NCI-H146 (cell line): Measurements from ENCODE around the gene ATP8B1.

Experiments used
- DNase-seq: peaks from one replicate; lab custom pipeline; 2025; lab: John Stamatoyannopoulos, UW

ATP8B1 gene

GRCh38 chr18:57719211-57719935, 83.7 kb downstream of the ATP8B1 start:
- DNase-seq = peak; percentile 87

GRCh38 chr18:57716549-57716948, 86.6 kb downstream of the ATP8B1 start:
- DNase-seq = no peak

DNA sequence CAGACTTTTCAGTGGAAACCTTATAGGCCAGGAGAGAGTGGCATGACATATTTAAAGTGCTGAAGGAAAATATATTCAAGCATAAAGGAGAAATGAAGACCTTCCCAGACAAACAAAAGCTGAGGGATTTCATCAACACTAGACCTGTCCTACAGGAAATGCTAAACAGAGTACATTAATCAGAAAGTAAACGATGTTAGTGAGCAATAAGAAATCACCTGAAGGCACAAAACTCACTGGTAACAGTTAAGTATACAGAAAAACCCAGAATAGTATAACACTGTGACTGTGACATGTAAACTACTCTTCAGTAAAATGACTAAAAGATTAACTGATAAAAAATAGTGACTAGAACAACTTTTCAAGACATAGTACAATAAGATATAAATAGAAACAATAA, 87.4 kb downstream of the ATP8B1 start:
- no peak for DNase-seq

DNA sequence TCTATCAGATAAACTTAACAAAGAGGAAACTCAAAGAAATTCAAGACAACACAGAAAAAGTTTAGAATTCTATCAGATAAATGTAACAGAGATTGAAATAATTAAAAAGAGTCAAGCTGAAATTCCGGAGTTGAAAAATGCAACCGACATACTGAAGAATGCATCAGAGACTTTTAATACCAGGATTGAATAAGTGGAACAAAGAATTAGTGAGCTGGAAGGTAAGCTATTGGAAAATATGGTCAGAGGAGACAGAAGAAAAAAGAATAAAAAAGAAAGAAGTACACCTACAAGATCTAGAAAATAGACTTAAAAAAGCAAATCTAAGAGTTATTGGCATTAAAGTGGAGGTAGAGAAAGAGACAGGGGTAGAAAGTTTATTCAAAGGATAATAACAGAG, 88.0 kb downstream of the ATP8B1 start:
- DNase-seq = no peak

GRCh38 chr18:57710226-57710625, 92.9 kb downstream of the ATP8B1 start:
- no peak for DNase-seq

- no peak for DNase-seq
These were observed 93.8 kb downstream of the ATP8B1 start for GRCh38 chr18:57709335-57709734.

- DNase-seq = no peak
These were observed 94.8 kb downstream of the ATP8B1 start for GRCh38 chr18:57708288-57708687.

GRCh38 chr18:57705832-57706595, 97.1 kb downstream of the ATP8B1 start:
- peak; percentile 99 for DNase-seq

DNA sequence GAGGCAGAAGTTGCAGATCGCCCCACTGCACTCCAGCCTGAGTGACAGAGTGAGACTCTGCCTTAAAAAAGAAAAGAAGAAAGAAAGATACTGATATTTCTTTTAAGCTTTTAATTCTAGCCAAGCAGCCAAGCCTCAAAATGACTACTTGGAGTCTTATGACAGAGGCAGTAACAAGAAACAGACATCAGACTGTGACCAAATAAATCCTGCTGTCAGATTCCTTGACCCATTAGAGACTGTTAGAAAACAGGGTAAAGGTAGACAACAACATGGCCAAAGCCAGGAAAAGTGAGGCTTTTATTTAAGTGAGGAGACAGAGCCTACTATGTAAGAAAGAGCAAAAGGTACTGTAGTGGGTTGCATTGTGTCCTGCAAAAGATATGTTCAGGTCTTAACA, 98.1 kb downstream of the ATP8B1 start:
- no peak for DNase-seq

GRCh38 chr18:57698571-57699276, 104.4 kb downstream of the ATP8B1 start:
- peak; percentile 77 for DNase-seq

GRCh38 chr18:57697426-57697825, 105.7 kb downstream of the ATP8B1 start:
- DNase-seq = no peak

GRCh38 chr18:57696271-57696670, 106.8 kb downstream of the ATP8B1 start:
- DNase-seq = no peak

- DNase-seq = no peak
These were observed 111.8 kb downstream of the ATP8B1 start for GRCh38 chr18:57691363-57691762.

DNA sequence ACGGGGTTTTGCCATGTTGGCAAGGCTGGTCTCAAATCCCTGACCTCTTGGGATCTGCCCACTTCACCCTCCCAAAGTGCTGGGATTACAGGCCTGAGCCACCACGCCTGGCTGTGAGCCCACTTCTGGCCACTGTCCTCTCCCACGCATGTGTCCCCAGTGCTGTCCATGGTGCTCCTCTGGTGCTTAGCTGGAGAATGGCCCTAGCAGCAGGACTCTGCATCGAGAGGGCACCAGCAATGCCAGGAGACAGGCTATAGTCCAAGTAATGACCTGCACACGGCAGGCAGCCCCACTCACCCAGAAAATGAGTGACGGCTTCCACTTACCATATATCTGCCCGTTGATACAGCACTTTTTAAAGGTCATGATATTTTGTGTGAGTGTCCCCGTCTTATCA, 115.1 kb downstream of the ATP8B1 start:
- DNase-seq = no peak

GRCh38 chr18:57683470-57683869, 119.6 kb downstream of the ATP8B1 start:
- no peak for DNase-seq

- no peak for DNase-seq
These were observed 125.6 kb downstream of the ATP8B1 start for GRCh38 chr18:57677262-57678211.

DNA sequence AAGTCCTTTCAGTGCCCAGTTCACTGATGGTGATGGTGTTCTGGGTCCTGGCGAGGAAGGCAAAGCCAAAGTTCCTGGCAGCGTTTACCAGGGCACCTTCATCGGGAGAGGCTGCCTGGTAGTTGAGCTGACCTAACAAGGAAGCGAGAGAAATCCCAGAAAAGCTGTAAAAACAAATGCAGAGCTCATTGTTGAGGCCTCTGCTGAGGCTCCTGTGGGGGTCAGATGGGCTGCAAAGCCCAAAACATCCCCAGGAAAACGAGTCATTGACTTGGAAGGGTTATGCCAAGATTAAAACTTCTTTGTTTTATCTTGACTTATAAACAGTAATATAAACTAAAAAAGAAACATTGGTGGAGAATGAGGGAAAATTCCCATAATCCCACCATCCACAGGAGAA, 128.2 kb downstream of the ATP8B1 start:
- DNase-seq = no peak

DNA sequence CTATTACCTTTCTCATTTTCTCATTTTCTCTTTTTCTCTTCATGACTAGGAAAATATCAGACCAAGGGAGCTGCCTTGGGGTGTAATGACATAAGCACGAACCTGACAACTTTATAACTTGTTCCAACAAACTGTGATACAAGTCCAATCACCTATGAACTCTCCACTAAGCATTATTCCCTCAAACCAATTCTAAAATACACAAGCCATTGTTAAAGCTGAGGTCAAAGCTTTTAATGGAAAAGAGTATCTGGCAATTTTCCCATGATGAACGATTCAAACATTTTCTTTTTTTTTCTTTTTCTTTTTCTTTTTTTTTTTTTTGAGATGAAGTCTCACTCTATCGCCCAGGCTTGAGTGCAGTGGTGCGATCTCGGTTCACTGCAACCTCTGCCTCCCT, 133.1 kb downstream of the ATP8B1 start:
- DNase-seq = no peak

- no peak for DNase-seq
These were observed 135.1 kb downstream of the ATP8B1 start for GRCh38 chr18:57668021-57668420.

- DNase-seq = no peak
These were observed 136.2 kb downstream of the ATP8B1 start for GRCh38 chr18:57666818-57667497.

DNA sequence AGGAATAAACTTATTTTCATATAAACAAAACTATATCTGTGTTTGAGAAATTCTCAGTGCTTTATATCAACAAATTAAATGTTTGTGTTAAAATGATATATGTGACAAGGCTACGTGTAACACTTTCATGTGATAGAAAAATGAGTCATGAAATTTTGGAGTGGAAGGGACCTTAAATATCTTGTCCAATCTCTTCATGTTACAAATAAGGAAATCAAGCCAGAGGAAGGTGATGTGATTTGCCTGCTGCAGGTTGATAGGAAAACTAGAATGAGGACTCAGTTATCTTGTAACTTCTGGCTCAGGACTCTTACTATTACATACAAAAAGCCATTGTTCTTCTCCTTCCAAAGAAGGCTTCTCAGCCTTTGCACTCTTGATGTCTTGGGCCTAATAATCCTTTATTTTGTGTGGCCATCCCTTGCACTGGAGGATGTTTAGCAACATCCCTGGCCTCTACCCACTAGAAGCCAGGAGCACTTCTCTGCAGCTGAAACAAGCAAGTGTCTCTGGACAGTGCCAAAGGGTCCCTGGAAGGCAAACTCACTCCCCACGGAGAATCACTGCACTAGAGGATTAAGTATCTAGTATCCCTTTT, 138.4 kb downstream of the ATP8B1 start:
- DNase-seq = no peak
